MM.1S (cell line): ENCODE results near the gene TBC1D10A.

Source experiments
- DNase-seq: peaks from one replicate; pipeline ENCODE4 v3.0.0-alpha.2; 2015
- H2AFZ ChIP-seq: fragments of 300-600 bp; sonication (generic); 2 replicates; pipeline ENCODE4 v1.6.0; 2016; ENCODE audit warnings: antibody characterized with exemption, low read length
- H3F3A ChIP-seq: fragments of 300-600 bp; sonication (generic); 2 replicates; pipeline ENCODE4 v1.6.1; 2016; ENCODE audit warnings: mild to moderate bottlenecking, antibody characterized with exemption, low read length, moderate library complexity, mixed read lengths; ENCODE audit not compliant: insufficient read depth
- H3K27ac ChIP-seq: fragments of 300-600 bp; sonication (generic); 2 replicates; pipeline ENCODE4 v1.5.1; 2016; ENCODE audit warnings: mild to moderate bottlenecking, low read length
- H3K27me3 ChIP-seq: fragments of 300-600 bp; sonication (generic); replicated peaks from 2 replicates; pipeline ENCODE4 v1.6.0; 2016; ENCODE audit warnings: low read length; ENCODE audit not compliant: insufficient read depth
- H3K36me3 ChIP-seq: fragments of 300-600 bp; sonication (generic); replicated peaks from 2 replicates; pipeline ENCODE4 v1.6.1; 2016; ENCODE audit warnings: mild to moderate bottlenecking, low read length, mixed read lengths; ENCODE audit not compliant: insufficient read depth
- H3K4me1 ChIP-seq: fragments of 300-600 bp; sonication (generic); 2 replicates; pipeline ENCODE4 v1.6.1; 2016; ENCODE audit warnings: low read length, mixed read lengths
- H3K4me2 ChIP-seq: fragments of 300-600 bp; sonication (generic); 2 replicates; pipeline ENCODE4 v1.6.0; 2016; ENCODE audit warnings: low read depth, low read length
- H3K4me3 ChIP-seq: fragments of 300-600 bp; sonication (generic); 2 replicates; pipeline ENCODE4 v1.5.1; 2016; ENCODE audit warnings: low read length, mixed read lengths
- H3K79me2 ChIP-seq: fragments of 300-600 bp; sonication (generic); 2 replicates; pipeline ENCODE4 v1.6.1; 2016; ENCODE audit warnings: mixed run types, low read length, mixed read lengths
- H3K9ac ChIP-seq: fragments of 300-600 bp; sonication (generic); 2 replicates; pipeline ENCODE4 v1.6.1; 2016; ENCODE audit warnings: low read length, mixed read lengths
- H3K9me2 ChIP-seq: fragments of 300-600 bp; sonication (generic); replicated peaks from 2 replicates; pipeline ENCODE4 v1.6.1; 2016; ENCODE audit warnings: mild to moderate bottlenecking, low read length, mixed read lengths; ENCODE audit not compliant: insufficient read depth
- H3K9me3 ChIP-seq: fragments of 300-600 bp; sonication (generic); replicated peaks from 2 replicates; pipeline ENCODE4 v1.6.1; 2016; ENCODE audit warnings: mild to moderate bottlenecking, low read length, mixed read lengths; ENCODE audit not compliant: insufficient read depth
- H4K20me1 ChIP-seq: fragments of 300-600 bp; sonication (generic); 2 replicates; pipeline ENCODE4 v1.6.1; 2016; ENCODE audit warnings: mild to moderate bottlenecking, low read length, moderate library complexity, mixed read lengths; ENCODE audit not compliant: insufficient read depth
- CTCF ChIP-seq: fragments of 300-600 bp; sonication (generic); IDR thresholded peaks from 2 replicates; pipeline ENCODE4 v1.5.1; 2016; ENCODE audit warnings: antibody characterized with exemption, low read length, mixed read lengths
- EZH2 ChIP-seq: fragments of 300-600 bp; sonication (generic); optimal IDR thresholded peaks from 2 replicates; pipeline ENCODE3; 2017; ENCODE audit warnings: low read depth, mild to moderate bottlenecking, antibody characterized with exemption, low read length, mixed read lengths
- EZH2phosphoT487 ChIP-seq: fragments of 300-600 bp; sonication (generic); IDR thresholded peaks from 2 replicates; pipeline ENCODE4 v1.6.1; 2018; ENCODE audit warnings: antibody characterized with exemption, low read length

Gene TBC1D10A

DNA sequence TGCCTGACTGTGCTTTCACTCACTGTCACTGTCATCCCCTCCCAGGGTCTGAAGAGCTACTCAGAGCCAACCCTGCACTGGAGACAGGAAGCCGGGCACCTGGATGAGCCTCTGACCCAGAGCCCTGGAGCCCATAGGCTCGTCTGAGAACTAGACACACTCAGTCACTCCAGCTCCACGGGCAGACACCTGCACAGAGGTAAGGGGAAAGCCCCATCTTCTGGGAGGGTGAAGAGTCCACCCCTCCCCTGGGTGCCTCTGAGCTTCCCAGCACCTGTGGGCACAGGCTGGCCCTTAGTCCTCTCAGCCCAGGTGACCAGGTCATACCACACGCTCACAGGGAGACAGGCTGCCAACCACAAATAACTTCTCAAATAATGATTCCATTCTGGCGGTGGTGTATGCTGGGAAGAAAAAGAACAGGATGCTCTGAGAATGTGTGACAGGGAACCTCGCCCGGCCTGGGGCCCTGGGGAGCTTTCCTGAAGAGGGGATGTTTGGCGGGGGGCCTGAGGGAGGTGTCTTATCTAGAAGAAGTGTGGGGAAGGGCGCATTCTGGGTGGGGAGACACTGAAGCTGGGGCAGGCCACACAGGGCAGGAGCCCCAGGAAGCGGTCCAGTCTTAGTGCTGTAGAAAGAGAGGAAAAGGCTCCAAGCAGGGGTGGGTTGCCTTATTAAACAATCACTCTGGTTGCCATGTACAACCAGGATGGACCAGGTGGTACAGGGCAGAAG, 35.3 kb upstream of the TBC1D10A start:
- no peaks in the 10 kb centered on the region for H3K9me3 ChIP-seq
- no peaks in the 10 kb centered on the region for H3K4me1 ChIP-seq
- no peak overlapping the region for H3K4me3 ChIP-seq
- H3K79me2 ChIP-seq = no peaks in the 10 kb centered on the region
- no peak overlapping the region for H3K9ac ChIP-seq
- H3K27ac ChIP-seq = no peak overlapping the region
- H4K20me1 ChIP-seq = no peaks in the 10 kb centered on the region
- H3K4me2 ChIP-seq = no peak overlapping the region
- no peaks in the 10 kb centered on the region for H3K9me2 ChIP-seq
- no peaks in the 10 kb centered on the region for H3K36me3 ChIP-seq
- peak; percentile 11 for DNase-seq
- H3K27me3 ChIP-seq = no peaks in the 10 kb centered on the region
- no peak for TF ChIP-seq EZH2phosphoT487
- no peak for TF ChIP-seq CTCF
- TF ChIP-seq EZH2 = no peak
- no peaks in the 10 kb centered on the region for H3F3A ChIP-seq
- no peak overlapping the region for H2AFZ ChIP-seq

GRCh38 chr22:30358541-30358940, 31.8 kb upstream of the TBC1D10A start:
- DNase-seq = no peak
- H2AFZ ChIP-seq = no peak overlapping the region
- H3K36me3 ChIP-seq = no peaks in the 10 kb centered on the region
- H3K4me2 ChIP-seq = no peak overlapping the region
- peaks cover 5% of the 10 kb centered on the region; the same call in 1 of the 2 replicates for H3K4me1 ChIP-seq
- no peaks in the 10 kb centered on the region for H3K27me3 ChIP-seq
- H3K79me2 ChIP-seq = peaks cover 31% of the 10 kb centered on the region
- no peak overlapping the region for H3K27ac ChIP-seq
- H3K9me3 ChIP-seq = no peaks in the 10 kb centered on the region
- H3K4me3 ChIP-seq = no peak overlapping the region
- no peaks in the 10 kb centered on the region for H4K20me1 ChIP-seq
- H3K9me2 ChIP-seq = no peaks in the 10 kb centered on the region
- TF ChIP-seq EZH2phosphoT487 = no peak
- no peaks in the 10 kb centered on the region for H3F3A ChIP-seq
- no peak overlapping the region for H3K9ac ChIP-seq

DNA sequence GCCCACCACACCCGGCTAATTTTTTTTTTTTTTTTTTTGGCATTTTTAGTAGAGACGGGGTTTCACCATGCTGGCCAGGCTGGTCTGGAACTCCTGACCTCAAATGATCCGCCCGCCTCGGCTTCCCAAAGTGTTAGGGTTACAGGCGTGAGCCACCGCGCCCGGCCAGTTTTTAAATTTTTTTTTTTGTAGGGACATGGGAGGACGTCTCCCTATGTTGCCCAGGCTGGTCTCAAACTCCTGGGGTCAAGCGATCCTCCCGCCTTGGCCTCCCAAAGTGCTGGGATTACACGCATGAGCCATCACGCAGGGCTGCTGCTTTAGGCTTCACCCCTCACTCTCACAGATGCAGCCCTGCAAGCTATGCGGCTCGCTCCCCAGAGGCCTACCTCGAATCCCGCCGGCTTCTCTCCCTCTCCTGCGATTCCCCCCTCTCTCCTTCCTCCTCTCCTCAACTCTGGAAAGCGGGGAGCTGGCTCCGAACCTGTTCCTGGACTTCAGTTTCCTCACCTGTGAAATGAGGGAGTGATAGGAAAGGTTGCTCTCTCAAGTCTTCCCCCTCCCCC, 31.0 kb upstream of the TBC1D10A start:
- Histone ChIP-seq H3K79me2 (peaks cover 36% of the 10 kb centered on the region), H3K36me3 (0 out of 2 replicates have a peak, but pooled peaks cover under 1% of the 10 kb centered on the region), H3K4me2 (peak overlapping the region; percentile 87; the same call in 1 of the 2 replicates), H3K27ac (no peak overlapping the region), H3K27me3 (no peaks in the 10 kb centered on the region), H3F3A (no peaks in the 10 kb centered on the region), H3K9me3 (no peaks in the 10 kb centered on the region), H3K9me2 (no peaks in the 10 kb centered on the region), H4K20me1 (no peaks in the 10 kb centered on the region), H3K4me1 (peaks cover 5% of the 10 kb centered on the region; the same call in 1 of the 2 replicates), H3K9ac (no peak overlapping the region), H3K4me3 (no peak overlapping the region), H2AFZ (no peak overlapping the region)
- TF ChIP-seq EZH2 (no peak), CTCF (no peak), EZH2phosphoT487 (no peak)
- no peak for DNase-seq

DNA sequence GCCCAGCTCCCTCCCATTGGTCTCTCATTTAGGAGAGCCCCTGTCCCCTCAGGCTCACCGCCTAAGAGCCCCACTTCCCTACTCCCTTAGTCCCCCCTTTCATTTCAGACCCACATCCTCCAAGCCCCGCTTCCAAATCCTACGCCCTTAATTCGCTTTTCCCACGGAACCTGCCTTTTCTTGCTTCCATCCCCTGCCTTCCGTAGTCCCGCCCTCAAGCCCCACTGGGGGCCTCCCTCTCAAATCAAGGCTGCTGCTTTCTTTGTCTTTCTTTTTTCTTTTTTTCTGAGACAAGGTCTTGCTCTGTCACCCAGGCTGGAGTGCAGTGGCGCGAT, 30.5 kb upstream of the TBC1D10A start:
- TF ChIP-seq EZH2 (no peak), EZH2phosphoT487 (no peak), CTCF (no peak)
- no peaks in the 10 kb centered on the region for H3F3A ChIP-seq
- H3K9me3 ChIP-seq = no peaks in the 10 kb centered on the region
- H3K4me1 ChIP-seq = peaks cover 5% of the 10 kb centered on the region; the same call in 1 of the 2 replicates
- H3K27me3 ChIP-seq = no peaks in the 10 kb centered on the region
- no peaks in the 10 kb centered on the region for H3K9me2 ChIP-seq
- peak overlapping the region; percentile 87 for H3K4me2 ChIP-seq
- H3K27ac ChIP-seq = peak overlapping the region; percentile 88; the same call in 1 of the 2 replicates
- DNase-seq = no peak
- H3K79me2 ChIP-seq = peaks cover 42% of the 10 kb centered on the region
- H3K4me3 ChIP-seq = peak overlapping the region; percentile 94
- peak overlapping the region; percentile 98 for H3K9ac ChIP-seq
- no peaks in the 10 kb centered on the region for H4K20me1 ChIP-seq
- H2AFZ ChIP-seq = peak overlapping the region; percentile 37; the same call in 1 of the 2 replicates
- 0 out of 2 replicates have a peak, but pooled peaks cover 5% of the 10 kb centered on the region for H3K36me3 ChIP-seq
